ENCODE measurements around the gene NEURL2.

DNA sequence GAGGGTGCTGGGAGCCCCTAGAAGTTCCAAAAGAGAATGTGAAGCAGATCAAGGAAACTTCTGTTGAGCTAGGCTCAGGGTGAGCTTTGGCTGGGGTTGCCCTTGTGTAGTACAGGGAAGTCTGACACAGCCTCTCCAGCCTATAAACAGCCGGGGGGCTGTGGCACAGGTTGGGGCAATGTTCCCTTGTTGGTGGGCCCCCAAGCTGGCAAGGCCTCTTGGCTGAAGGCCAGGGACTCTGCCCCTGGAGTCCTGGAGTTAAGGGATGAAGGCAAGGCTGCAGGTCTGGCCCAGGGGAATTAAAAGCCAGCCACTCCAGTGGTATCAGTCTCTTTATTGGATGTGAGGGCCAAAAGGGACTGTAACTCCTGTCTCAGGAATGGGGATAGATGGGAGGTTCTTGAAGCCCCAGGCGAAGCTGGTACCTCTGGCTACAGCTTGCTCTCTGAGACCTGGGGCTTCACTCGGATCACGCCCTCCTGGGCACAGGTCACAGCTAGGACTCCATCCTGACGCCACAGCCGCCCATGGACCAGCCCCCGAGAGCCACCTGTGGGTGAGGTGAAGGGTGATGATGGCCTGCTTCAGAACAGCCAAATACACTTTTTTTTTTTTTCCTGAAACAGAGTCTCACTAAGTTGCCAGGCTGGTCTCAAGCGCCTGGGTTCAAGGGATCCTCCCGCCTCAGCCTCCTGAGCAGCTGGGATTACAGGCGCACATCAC, 49.4 kb downstream of the NEURL2 start:
- TF ChIP-seq, protein P1, sequence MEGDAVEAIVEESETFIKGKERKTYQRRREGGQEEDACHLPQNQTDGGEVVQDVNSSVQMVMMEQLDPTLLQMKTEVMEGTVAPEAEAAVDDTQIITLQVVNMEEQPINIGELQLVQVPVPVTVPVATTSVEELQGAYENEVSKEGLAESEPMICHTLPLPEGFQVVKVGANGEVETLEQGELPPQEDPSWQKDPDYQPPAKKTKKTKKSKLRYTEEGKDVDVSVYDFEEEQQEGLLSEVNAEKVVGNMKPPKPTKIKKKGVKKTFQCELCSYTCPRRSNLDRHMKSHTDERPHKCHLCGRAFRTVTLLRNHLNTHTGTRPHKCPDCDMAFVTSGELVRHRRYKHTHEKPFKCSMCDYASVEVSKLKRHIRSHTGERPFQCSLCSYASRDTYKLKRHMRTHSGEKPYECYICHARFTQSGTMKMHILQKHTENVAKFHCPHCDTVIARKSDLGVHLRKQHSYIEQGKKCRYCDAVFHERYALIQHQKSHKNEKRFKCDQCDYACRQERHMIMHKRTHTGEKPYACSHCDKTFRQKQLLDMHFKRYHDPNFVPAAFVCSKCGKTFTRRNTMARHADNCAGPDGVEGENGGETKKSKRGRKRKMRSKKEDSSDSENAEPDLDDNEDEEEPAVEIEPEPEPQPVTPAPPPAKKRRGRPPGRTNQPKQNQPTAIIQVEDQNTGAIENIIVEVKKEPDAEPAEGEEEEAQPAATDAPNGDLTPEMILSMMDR (IDR thresholded peaks at IDR 0.05), result no peak
- no peak for TF ChIP-seq POLR2A (IDR thresholded peaks at IDR 0.05)
